HCT116 (cell line): Measurements from ENCODE around the gene ITGAE.

Experiments
- CEBPB ChIP-seq: IDR thresholded peaks from 2 replicates; pipeline ENCODE4 v1.6.1; 2012; ENCODE audit warnings: low read depth
- CTCF ChIP-seq, 3 experiments: fragments of 200-600 bp in 1 of 3; sonication (generic) in 1 of 3; IDR thresholded peaks in 2 of 3; conservative IDR thresholded peaks in 1 of 3; 2 replicates each; pipeline ENCODE4 v1.5.1; 2012 to 2017; ENCODE audit warnings: low read depth in 2 of 3, low read length in 2 of 3, antibody characterized with exemption in 1 of 3, borderline replicate concordance in 1 of 3, control low read depth in 1 of 3, mild to moderate bottlenecking in 1 of 3, mixed read lengths in 1 of 3, mixed run types in 1 of 3, moderate library complexity in 1 of 3; ENCODE audit not compliant: insufficient read depth in 1 of 3
- EGR1 ChIP-seq: IDR thresholded peaks from 2 replicates; pipeline ENCODE4 v1.6.1; 2012; ENCODE audit warnings: low read depth
- ELF1 ChIP-seq: IDR thresholded peaks from 2 replicates; pipeline ENCODE4 v1.6.1; 2012; ENCODE audit warnings: low read depth, borderline replicate concordance
- EZH2 ChIP-seq: fragments of 200-600 bp; sonication (generic); IDR thresholded peaks from 2 replicates; pipeline ENCODE4 v1.6.1; 2017; ENCODE audit warnings: antibody characterized with exemption, mixed run types
- POLR2A ChIP-seq: IDR thresholded peaks from 2 replicates; pipeline ENCODE4 v1.7.0; 2011; ENCODE audit warnings: borderline replicate concordance; ENCODE audit not compliant: insufficient read depth, insufficient read length; ENCODE audit errors: extremely low read depth
- POLR2AphosphoS5 ChIP-seq: IDR thresholded peaks from 2 replicates; pipeline ENCODE4 v1.6.1; 2011; ENCODE audit warnings: mild to moderate bottlenecking, low read depth, low read length, moderate library complexity
- RAD21 ChIP-seq: IDR thresholded peaks from 2 replicates; pipeline ENCODE4 v1.6.1; 2012; ENCODE audit warnings: low read depth, mild to moderate bottlenecking
- REST ChIP-seq: IDR thresholded peaks from 2 replicates; pipeline ENCODE4 v1.6.1; 2012; ENCODE audit warnings: low read depth
- SIN3A ChIP-seq: IDR thresholded peaks from 2 replicates; pipeline ENCODE4 v1.6.1; 2012; ENCODE audit warnings: low read depth
- SP1 ChIP-seq: IDR thresholded peaks from 2 replicates; pipeline ENCODE4 v1.6.1; 2012; ENCODE audit warnings: low read depth
- SRF ChIP-seq: IDR thresholded peaks from 2 replicates; pipeline ENCODE4 v1.6.1; 2012; ENCODE audit warnings: low read depth
- ZNF274 ChIP-seq: fragments of 200-500 bp; sonication (Bioruptor generic); IDR thresholded peaks from 2 replicates; pipeline ENCODE4 v1.6.1; 2014; ENCODE audit warnings: mild to moderate bottlenecking, low read depth, low read length, inconsistent platforms

GRCh38 chr17:3712811-3713463, 88.1 kb downstream of the ITGAE start:
- TF ChIP-seq CEBPB (no peak), EGR1 (no peak), CTCF (IDR thresholded peaks at IDR 0.05 in 2 of 3, conservative IDR thresholded peaks at IDR 0.05 in 1 of 3; ENCODE audit: borderline replicate concordance in 1 of 3, insufficient read depth in 1 of 3, low read depth in 2 of 3, low read length in 2 of 3) (no peak), EZH2 (no peak), POLR2A (no peak), REST (no peak), POLR2AphosphoS5 (no peak), RAD21 (no peak), ZNF274 (no peak), SIN3A (no peak), SP1 (no peak), SRF (no peak), ELF1 (no peak)
